ENCODE results near the gene ZC3H12A.

DNA sequence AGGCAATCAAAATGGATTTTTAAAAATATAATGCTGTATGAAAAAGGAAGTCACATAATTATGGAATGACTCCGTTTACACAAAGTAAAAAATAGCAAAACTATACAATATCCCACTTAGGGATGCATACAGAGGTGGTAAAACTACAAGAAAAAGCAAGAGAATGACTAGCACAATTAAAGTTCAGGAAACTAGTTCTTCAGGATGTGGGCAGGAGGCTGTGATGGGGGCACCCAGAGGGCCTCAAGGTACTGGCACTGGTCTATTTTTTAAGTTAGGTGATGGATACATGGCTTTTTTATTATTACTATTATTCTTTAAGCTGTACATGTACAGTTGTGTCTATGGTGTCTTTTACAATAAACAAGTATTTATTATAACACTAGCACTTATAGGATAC is 1.4 kb upstream of the ZC3H12A start:
- TF ChIP-seq, protein P1, sequence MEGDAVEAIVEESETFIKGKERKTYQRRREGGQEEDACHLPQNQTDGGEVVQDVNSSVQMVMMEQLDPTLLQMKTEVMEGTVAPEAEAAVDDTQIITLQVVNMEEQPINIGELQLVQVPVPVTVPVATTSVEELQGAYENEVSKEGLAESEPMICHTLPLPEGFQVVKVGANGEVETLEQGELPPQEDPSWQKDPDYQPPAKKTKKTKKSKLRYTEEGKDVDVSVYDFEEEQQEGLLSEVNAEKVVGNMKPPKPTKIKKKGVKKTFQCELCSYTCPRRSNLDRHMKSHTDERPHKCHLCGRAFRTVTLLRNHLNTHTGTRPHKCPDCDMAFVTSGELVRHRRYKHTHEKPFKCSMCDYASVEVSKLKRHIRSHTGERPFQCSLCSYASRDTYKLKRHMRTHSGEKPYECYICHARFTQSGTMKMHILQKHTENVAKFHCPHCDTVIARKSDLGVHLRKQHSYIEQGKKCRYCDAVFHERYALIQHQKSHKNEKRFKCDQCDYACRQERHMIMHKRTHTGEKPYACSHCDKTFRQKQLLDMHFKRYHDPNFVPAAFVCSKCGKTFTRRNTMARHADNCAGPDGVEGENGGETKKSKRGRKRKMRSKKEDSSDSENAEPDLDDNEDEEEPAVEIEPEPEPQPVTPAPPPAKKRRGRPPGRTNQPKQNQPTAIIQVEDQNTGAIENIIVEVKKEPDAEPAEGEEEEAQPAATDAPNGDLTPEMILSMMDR (IDR thresholded peaks at IDR 0.05) = no peak
- no peak for TF ChIP-seq POLR2A (IDR thresholded peaks at IDR 0.05)
